Nucleus accumbens (tissue), 56 donors: ENCODE data around the gene TOR3A.

Experiments used
- DNase-seq, 56 donors: peaks; one replicate each; lab custom pipeline; 2025; lab: John Stamatoyannopoulos, UW

The TOR3A gene

DNA sequence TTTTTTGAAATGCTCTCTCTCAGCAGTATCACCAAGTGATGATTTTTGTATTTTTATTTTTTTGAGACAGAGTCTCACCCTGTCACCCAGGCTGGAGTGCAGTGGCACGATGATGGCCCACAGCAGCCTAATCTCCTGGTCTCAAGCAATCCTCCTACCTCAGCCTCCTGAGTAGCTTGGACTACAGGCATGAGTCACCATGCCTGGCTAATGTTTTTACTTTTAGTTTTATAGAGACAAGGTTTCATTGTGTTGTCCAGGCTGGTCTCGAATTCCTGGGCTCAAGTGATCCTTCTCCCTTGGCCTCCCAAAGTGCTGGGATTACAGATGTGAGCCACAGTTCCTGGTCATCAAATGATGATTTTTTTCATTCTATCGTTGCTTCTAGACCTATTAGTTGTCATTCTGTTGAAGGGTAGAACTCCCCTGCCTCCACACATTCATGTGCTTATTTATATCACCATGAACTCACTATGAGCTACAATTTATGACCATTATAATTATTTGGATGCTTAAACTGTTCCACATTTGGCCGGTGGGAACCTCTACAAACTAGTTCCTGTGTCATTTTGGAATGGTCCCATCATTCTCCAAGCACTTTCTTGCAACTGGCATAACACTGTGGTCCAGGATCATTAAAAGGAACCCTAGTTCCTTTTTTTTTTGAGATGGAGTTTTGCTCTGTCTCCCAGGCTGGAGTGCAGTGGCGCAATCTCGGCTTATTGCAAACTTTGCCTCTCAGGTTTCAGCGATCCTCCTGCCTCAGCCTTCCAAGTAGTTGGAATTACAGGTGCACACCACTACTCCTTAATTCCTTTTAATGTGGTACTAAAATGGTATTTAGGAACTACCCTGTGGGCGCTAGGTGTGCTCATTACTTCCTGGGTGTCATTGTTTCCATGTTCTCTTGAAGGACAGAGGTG is 20.2 kb upstream of the TOR3A start:
- no peak for DNase-seq

DNA sequence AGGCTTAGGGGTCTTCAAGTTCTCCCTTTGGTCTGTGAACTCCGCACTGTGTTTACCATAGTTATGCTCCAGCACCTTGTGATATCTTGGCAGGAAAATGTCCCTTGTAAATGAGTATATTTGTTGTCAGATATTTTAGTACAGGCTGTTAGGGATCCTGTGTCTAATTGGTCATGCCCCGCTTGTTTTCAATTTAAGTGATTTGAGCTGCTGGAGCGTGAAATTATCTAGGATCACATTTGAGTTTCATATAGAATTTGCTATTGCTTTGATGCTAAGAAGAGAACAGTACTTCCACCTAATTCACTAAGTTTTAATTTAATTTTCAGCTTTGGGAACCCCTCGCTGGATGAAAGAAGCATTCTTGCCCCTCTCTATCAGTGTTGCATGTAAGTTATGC is 15.4 kb upstream of the TOR3A start:
- no peak for DNase-seq

DNA sequence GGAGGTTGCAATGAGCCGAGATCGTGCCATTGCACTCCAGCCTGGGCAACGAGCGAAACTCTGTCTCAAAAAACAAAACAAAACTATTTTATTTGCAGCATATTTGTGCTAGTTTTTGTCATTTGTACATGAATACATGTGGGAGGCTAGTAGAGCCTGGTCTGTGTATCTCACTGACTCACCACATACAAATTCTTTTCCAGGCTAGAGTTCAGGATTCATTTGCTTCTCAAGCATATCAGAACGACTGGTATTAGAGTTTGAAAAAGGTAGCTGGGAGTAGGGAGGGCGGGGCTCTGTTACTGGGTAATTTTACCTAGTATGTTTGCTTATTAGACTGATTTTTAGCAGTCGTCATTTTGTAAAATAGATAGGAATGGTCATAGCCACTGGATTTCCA is 4.5 kb upstream of the TOR3A start:
- no peak for DNase-seq

DNA sequence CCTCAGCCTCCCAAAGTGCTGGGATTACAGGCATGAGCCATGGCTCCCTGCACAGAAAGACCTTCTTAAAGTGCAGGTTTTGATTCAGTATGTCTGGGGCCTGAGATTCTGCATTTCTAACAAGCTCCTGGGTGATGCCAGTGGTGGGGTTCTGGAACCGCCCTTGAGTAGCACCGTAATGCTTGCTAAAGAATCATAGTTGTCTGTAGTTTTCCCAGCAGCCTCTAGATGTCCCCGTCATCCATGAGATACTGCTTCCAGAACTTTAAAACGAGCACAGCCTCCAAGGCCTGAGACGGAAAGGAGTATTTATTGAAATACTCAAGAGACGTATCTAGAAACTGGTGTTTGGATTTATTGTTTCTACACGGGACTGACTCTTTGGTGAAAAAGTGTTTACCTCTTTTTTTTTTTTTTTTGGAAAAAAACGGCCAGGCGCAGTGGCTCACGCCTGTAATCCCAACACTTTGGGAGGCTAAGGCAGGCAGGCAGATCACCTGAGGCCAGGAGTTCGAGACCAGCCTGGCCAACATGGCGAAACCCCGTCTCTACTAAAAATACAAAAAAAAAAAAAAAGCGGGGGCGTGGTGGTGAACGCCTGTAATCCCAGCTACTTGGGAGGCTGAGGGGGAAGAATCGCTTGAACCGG is 2.6 kb upstream of the TOR3A start:
- peak in 30 of 56 donors; percentile 7 to 73 (median 28) for DNase-seq

DNA sequence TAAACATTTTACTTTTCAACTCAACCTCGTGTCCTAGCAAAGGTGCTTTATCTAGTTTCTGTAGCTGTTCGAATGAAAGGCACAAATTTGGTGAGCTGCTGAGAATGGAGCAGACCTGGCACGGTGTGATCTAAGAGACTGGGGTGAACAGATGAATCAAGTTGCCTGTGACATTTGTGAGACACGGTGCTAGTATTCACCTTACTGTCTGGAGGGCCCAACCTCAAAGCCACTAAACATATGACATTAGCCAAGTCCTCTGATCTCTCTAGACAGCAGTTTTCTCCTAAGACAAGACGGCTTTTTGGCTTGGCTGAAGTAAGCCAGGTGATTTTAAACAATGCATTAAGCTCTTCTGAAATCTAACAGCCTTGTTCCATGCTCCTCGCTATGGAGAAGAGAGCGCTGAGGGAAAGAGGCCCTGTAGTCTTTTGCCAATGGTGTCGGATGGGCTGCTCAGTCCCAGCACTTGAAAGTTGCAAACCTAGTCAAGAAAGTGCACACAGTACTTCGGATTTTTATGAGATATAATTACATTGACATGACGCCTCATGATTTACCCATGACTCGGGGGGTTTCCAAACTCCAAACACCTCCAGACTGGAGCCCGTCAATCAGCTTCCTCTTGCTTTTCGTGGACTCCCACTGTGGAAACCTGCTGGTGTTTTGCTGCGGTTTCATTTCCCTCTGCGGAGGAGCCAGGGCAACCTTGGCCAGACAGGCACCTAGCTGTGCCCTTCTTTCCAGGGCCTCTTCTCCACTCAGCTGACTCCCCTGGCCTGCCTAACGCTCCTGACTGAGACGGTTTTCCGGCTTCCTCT is 794 bp upstream of the TOR3A start:
- DNase-seq, result peak in 3 of 56 donors; percentile 48 to 67 (median 53)

DNA sequence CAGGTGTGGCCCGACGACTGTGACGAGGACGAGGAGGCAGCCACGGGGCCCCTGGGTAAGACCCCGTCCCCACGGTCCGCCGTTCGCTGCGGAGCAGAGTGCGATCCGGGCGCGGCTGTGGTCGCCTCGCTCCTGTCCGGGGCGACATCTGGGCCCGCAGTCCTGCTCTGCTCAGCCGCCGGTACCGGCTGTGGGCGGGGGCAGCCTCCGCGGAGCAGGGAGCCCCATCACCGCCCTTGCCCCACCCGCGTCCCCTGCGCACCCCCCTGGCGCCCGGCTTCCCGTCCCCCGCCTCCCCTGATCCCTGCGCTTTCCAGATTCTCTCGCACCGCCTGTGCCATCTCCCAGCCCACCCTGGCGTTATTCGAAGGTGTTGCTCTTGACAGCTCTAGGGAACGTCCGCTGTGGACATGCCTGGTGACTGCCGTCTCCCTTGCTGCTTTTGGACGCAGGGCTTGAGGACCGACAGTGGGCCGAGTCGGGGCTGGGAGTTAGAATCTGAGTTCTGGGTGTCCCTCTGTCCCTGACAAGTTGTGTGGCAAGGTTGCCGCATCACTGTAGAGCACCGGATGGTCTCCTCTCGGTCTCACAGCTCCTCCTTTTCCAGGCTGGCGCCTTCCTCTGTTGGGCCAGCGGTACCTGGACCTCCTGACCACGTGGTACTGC is 596 bp downstream of the TOR3A start:
- peak in 13 of 56 donors; percentile 24 to 64 (median 43) for DNase-seq

DNA sequence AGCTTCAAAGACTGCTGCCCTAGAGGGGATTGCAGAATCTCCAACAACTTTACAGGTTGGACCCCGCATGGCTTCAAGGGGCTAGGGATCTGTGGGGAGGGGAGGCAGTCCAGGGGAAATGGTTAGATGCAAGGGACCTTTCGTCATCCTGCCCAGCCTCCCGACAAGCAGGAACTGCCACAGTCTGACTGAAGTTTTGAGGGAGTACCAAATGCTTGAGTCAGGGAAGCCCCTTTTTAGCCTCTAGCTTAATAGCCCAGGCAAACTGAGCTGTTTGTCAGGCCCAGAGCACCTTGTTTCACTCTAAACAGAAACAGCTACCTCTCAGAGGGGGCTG is 1.1 kb downstream of the TOR3A start:
- no peak for DNase-seq

DNA sequence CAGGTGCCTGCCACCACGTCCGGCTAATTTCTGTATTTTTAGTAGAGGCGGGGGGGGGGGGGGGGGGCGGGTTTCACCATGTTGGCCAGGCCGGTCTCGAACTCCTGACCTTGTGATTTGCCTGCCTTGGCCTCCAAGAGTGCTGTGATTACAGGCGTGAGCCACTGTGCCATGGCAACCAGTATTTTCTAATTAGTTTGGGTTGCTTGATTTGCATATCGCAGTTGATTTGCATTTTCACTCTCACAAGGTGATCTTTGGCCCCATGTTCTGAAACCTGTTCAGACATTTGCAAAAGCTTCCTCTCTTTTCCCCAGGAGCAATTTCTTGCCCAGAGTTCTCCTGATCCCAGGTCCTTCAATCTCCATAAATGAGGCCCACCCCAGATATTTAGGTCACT is 1.7 kb downstream of the TOR3A start:
- DNase-seq, result no peak

DNA sequence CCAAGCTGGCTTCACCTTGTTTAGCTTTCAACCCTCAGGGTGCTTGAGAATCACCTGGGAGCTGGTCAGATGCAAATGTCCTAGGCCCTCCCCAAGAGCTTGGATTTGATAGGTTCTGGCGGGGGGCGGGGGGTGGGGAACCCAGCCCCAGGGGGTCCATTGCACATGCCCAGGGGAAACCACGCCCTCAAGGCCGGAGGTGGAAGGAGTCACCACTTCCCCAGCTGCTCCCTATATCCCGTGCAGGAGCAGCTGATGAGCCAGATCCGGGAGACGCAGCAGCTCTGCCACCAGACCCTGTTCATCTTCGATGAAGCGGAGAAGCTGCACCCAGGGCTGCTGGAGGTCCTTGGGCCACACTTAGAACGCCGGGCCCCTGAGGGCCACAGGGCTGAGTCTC is 5.8 kb downstream of the TOR3A start:
- DNase-seq, result no peak

DNA sequence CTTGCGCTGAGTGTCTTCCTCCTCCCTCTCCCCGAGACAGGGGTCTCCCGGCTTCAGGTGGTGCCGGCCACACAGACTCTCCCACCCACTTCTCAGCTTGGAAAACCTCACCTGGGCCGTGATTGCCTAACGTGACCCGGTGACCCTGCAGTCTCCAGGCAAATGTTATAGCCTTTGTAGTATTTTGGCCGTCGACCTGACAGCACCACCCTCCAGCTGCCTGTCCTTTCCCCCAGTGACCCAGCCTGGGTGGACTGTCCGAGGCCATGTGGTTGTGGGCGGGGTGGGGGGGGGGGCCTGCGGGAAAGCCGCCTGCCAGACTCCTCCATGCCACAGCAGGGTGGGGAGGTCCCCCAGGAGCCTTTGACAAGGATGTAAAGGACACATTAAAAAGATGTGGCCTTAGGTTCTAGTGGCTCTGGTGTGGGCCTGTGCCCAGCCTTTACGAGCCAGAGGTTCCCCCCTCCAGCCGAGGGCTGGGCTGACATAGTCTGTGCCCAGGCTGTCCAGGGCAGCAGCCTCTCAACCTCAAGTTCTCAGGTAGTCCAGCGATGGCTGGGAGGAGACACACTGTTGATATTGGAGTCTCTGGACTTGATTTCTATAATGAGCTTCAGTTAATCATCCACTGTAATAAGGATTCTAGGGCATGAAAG is 8.1 kb downstream of the TOR3A start:
- no peak for DNase-seq

DNA sequence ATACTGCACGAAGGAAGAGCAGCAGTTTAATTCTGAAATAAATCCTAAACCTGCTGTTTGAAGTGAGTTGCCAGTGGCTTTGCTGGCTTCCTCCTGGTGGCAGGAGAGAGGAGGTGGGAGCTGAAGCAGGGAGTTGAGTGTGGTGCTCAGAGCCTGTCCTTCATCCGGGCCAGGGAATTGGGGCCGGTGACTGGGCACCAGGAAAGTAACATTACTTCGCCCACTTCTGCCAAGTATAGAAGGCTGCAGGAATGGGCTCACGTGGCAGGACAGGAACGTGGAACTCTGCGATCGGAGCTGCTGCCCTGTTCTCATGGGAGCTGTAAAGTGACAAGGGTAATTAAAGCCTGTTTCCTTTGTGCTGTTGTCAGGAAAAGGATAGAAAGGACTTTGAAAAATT is 8.7 kb downstream of the TOR3A start:
- no peak for DNase-seq

DNA sequence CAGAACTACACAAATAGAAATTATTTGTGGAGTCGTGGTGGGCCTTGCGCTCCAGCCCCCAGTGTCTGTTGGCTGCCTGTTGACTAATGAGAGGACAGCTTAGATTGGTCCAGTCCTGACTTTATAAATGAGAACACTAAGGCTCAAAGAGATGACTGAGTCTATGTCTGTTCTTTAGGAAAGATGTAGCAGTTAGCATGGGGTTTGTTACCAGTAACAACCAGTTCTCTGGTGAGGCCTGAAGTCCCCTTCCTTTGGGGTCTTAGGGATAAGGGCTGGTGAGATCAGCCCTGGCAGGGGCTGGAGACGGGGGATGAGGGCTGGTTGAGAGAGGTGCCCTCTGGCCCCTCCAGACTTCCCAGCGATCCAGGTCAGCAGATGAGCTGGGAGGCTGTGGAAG is 9.1 kb downstream of the TOR3A start:
- no peak for DNase-seq

DNA sequence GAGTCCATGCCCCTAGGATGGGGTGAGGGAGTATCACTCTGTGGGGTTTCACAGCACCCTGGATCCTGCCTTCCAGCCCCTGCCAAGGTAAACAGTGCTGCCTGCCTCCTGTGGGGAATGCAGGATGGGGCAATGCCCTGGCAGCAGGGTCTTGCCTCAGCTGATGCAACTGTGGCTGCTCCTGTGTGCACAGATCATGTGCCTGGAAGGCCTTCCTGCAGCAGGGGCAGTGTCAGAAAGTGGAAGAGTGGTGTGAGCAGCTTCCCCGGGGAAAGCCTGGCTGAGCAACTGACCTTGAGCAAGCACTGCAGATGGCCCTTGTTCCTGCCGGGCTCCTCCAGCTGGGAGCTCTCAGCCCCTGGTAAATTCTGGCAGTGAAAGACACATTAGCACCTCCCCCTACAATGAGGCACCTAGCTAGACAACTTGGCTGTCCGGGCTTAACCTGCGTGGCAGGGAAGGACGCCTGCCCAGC is 9.9 kb downstream of the TOR3A start:
- DNase-seq, result no peak

DNA sequence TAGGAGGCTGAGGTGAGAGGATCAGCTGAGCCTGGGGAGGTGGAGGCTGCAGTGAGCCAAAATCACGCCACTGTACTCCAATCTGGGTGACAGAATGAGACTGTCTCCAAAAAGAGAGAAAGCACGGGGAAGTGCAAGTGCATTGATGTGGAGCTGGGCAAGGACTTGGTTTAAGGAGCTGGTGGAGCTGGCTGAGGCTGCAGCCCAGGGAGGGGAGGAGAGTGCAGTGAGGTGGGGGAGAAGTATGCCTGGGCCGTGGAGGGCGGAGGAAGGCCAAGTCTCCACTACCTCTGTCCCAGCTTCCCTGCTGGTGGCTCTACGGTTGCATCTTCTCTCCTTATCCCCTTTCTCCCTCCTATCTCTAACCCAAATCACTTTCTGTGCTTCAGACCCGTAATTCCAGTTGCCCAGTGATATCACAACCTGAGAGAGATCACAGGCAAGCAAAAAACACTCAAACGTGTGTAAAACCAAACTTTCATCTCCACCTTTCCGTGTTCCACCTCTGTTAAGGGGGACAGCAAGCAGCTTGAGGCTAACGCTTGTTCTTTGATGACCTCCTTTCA is 11.1 kb downstream of the TOR3A start:
- DNase-seq, result no peak

DNA sequence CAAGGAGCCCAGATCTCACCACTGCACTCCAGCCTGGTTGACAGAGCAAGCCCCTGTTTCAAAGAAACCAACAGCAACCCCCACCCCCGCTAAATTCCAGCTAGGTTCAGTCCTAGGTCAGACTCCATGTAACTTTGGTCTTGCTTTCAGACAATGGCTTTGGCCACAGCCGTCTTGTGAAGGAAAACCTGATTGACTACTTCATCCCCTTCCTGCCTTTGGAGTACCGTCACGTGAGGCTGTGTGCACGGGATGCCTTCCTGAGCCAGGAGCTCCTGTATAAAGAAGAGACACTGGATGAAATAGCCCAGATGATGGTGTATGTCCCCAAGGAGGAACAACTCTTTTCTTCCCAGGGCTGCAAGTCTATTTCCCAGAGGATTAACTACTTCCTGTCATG is 12.9 kb downstream of the TOR3A start:
- DNase-seq, result no peak

DNA sequence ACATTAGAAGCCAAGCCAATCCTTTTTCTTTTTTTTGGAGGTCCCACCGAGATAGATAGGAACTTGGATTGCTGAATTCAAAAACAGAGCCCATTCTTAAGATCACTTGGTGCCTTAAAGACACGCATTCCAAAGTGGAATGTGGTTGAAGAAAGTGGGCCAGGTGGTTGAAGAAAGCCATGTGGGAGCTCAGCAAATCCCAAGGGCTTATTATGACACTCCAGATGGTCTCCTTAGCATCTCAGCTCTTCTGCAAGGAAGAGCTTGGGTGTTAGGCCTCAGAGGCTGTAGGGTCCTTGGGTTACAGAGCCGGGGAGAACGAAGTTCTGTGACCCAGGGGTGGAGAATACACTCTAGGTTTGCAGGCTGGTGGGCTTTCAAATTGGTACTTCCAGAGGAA is 13.5 kb downstream of the TOR3A start:
- DNase-seq, result no peak

DNA sequence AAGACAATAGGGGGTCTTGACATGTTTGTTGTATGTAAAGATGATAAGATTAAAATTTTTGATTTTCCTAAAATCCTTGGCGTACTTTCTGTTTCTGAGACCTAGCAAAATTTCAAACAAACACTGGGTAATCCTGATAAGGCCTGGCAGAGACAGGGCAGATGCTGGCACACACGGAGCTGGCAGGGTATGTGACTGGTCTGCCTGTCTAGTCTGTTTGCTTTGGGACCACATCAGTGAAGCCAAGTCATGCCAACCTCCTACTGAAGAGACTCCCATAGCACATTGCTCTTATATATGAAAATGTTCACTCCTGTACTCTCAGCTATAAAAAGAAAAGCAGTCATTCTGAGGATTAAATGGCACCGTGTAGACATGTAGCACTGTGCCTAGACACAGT is 14.1 kb downstream of the TOR3A start:
- DNase-seq, result no peak

DNA sequence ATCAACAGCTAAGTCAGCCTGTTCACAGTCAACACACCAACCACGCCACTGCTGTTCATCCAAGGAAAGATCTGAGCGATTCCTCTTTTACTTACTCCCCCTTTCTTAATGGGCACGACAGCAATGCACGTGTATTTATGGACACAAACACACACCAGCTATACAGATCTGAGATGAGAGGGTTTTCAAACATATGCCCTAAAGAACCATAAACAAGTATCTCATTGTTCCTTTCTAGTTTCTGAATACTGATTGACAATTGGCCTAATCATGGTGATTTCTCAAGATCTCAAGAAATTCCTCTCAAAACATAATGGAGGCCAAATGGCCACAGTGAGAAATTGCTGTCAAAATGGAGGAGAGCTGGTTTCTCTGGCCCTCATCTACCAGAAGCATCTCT is 18.0 kb downstream of the TOR3A start:
- no peak for DNase-seq

DNA sequence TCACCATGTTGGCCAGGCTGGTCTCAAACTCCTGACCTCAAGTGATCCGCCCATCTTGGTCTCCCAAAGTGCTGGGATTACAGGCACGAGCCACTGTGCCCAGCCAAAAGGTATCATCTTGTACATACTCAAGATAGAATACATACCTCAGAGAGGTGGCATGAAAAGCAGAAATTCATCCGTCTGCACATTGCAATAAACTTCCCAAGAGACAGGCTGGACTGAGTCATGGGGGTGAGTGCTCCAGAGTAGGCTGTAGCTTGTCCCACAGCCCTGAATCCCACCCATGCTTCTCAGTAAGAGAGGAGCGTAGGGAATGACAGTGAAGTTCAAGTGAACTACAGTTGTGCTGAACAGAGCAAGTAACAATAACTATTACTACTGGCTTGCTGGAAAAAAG is 19.7 kb downstream of the TOR3A start:
- DNase-seq, result no peak

DNA sequence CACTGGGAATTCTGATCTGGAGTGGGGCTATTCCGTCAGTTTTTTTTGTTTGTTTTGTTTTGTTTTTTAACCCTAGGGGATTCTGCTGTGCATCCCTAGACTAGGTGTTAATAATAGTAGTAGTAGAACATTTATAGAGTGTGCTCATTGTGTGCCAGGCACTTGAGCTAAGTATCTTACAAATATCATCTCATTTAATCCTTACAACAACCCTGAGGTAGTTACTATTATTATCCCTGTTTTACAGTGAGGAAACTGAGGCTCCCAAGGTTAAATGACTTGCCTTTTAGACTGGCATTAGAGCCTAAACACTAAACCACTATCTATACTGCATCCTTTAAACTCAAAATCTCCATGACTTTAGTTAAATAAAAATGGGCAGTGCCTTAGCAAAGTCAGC is 22.1 kb downstream of the TOR3A start:
- DNase-seq, result no peak
